HepG2 (cell line): ENCODE measurements around the gene CRKL. TPM values are rescaled to one million over a fixed set of nuclear protein-coding genes. Genes with fewer than 3 reads are reported as not detected.

Experiments used
- ATAC-seq: fragments of 200-7000 bp; cut with Tn5 transposase; 3 replicates; pipeline ENCODE4 v1.9.1; 2020; ENCODE audit warnings: mild to moderate bottlenecking, moderate library complexity
- BruUV-seq: library from RNA; stranded (reverse); fragments of 400-500 nt; replicated peaks from 2 replicates; lab custom pipeline; 2021; lab: Mats Ljungman, UMichigan
- CTCF ChIA-PET: fragments of 300-600 bp; formaldehyde crosslinking; extraction: SDS; loops from one replicate; lab custom pipeline; 2021; ENCODE audit warnings: low total read pairs, inconsistent platforms, low intra/inter-chr PET ratio; lab: Yijun Ruan, JAX
- POLR2A ChIA-PET: fragments of 350-600 bp; sonication (Branson Sonifier 250); formaldehyde crosslinking; loops from one replicate; lab custom pipeline; 2020; ENCODE audit warnings: antibody characterized with exemption, inconsistent platforms; lab: Yijun Ruan, JAX
- DNase-seq: peaks from one replicate; pipeline ENCODE4 v3.0.0-alpha.2; 2015; ENCODE audit warnings: low spot score
- FAIRE-seq: peaks from 3 replicates; lab custom pipeline; 2011; peaks lifted over from hg19 to GRCh38; lab: Jason Lieb, UNC
- H2AFZ ChIP-seq: one replicate; pipeline ENCODE4 v1.6.1; 2011; ENCODE audit warnings: low read length, inconsistent platforms
- H3K27ac ChIP-seq: fragments of 300-600 bp; 3 replicates; pipeline ENCODE4 v1.8.0; 2011; ENCODE audit warnings: mixed run types, mild to moderate bottlenecking, mixed read lengths, low read length, inconsistent platforms; ENCODE audit not compliant: insufficient read depth; ENCODE audit errors: extremely low read length
- H3K27me3 ChIP-seq, 2 experiments: fragments of 200-600 bp in 1 of 2; 2 replicates in 1 of 2; 3 replicates in 1 of 2; pipeline versions ENCODE4 v1.6.0 to v1.8.0; 2011; ENCODE audit warnings: low read length in 2 of 2, mild to moderate bottlenecking in 2 of 2, moderate library complexity in 2 of 2, inconsistent platforms in 1 of 2; ENCODE audit not compliant: insufficient read depth in 2 of 2, control insufficient read depth in 1 of 2
- H3K36me3 ChIP-seq, 2 experiments: fragments of 200-600 bp in 1 of 2; replicated peaks in 1 of 2; 2 replicates in 1 of 2; 3 replicates in 1 of 2; pipeline versions ENCODE4 v1.5.1 to v1.8.0; 2011; ENCODE audit warnings: low read length in 2 of 2, inconsistent platforms in 1 of 2; ENCODE audit not compliant: insufficient read depth in 2 of 2, control insufficient read depth in 1 of 2
- H3K4me1 ChIP-seq: 2 replicates; pipeline ENCODE4 v1.5.1; 2012; ENCODE audit warnings: low read length, inconsistent platforms; ENCODE audit not compliant: insufficient read depth
- H3K4me2 ChIP-seq: 2 replicates; pipeline ENCODE4 v1.6.0; 2011; ENCODE audit warnings: low read depth, low read length, inconsistent platforms
- H3K4me3 ChIP-seq, 3 experiments: fragments of 200-600 bp in 1 of 3; sonication (generic), shearing (Covaris generic) in 1 of 3; replicated peaks in 1 of 3; 2 replicates each; pipeline ENCODE4 v1.5.1; 2011 to 2016; ENCODE audit warnings: low read length in 3 of 3, inconsistent platforms in 2 of 3, low read depth in 2 of 3, mild to moderate bottlenecking in 2 of 3, control low read depth in 1 of 3, mixed read lengths in 1 of 3; ENCODE audit not compliant: insufficient read depth in 1 of 3
- H3K79me2 ChIP-seq: one replicate; pipeline ENCODE4 v1.6.1; 2011; ENCODE audit warnings: low read length, inconsistent platforms; ENCODE audit not compliant: insufficient read depth
- H3K9ac ChIP-seq: 2 replicates; pipeline ENCODE4 v1.6.0; 2011; ENCODE audit warnings: mild to moderate bottlenecking, low read depth, low read length, inconsistent platforms; ENCODE audit not compliant: insufficient read depth
- H3K9me3 ChIP-seq: 2 replicates; pipeline ENCODE4 v1.5.1; 2012; ENCODE audit warnings: mild to moderate bottlenecking, low read length
- H4K20me1 ChIP-seq: 2 replicates; pipeline ENCODE4 v1.6.0; 2011; ENCODE audit warnings: inconsistent platforms, mild to moderate bottlenecking, low read length, moderate library complexity; ENCODE audit not compliant: insufficient read depth
- BCL3 ChIP-seq: sonication (generic); formaldehyde crosslinking; IDR thresholded peaks from 2 replicates; pipeline ENCODE4 v1.5.1; 2020; ENCODE audit warnings: mild to moderate bottlenecking, missing genetic modification reagents, moderate library complexity
- CHCHD3 ChIP-seq: sonication (generic); formaldehyde crosslinking; IDR thresholded peaks from 2 replicates; pipeline ENCODE4 v1.8.0; 2022; ENCODE audit warnings: mild to moderate bottlenecking, missing genetic modification reagents, moderate library complexity
- GFI1 ChIP-seq: sonication (generic); formaldehyde crosslinking; IDR thresholded peaks from 2 replicates; pipeline ENCODE4 v1.5.0; 2020; ENCODE audit warnings: missing genetic modification reagents, mild to moderate bottlenecking, borderline replicate concordance
- KMT2B ChIP-seq: IDR thresholded peaks from 2 replicates; pipeline ENCODE4 v1.6.1; 2016; ENCODE audit warnings: missing genetic modification reagents, missing compliant biosample characterization
- MYPOP ChIP-seq: sonication (generic); formaldehyde crosslinking; IDR thresholded peaks from 2 replicates; pipeline ENCODE4 v1.8.1; 2023; ENCODE audit warnings: mild to moderate bottlenecking, moderate library complexity, missing genetic modification reagents
- ZNF460 ChIP-seq: sonication (generic); formaldehyde crosslinking; IDR thresholded peaks from 2 replicates; pipeline ENCODE4 v1.5.1; 2020; ENCODE audit warnings: missing genetic modification reagents, mild to moderate bottlenecking, borderline replicate concordance
- ZNF564 ChIP-seq: sonication (generic); formaldehyde crosslinking; IDR thresholded peaks from 2 replicates; pipeline ENCODE4 v1.8.1; 2023; ENCODE audit warnings: mild to moderate bottlenecking, missing genetic modification reagents
- ZNF672 ChIP-seq: sonication (generic); formaldehyde crosslinking; IDR thresholded peaks from 2 replicates; pipeline ENCODE4 v1.8.1; 2022; ENCODE audit warnings: missing genetic modification reagents
- WGBS: methylation state at CpG from one replicate; pipeline ENCODE4 v1.1.6; 2017; ENCODE audit warnings: low lambda C conversion rate; 5-methylcytosine and 5-hydroxymethylcytosine counted together
- in situ Hi-C: cut with HindIII; loops from 2 replicates; pipeline ENCODE4 v1.10.0; 2017; ENCODE audit warnings: low pct_unique_long_range_greater_than_20kb; ENCODE audit not compliant: extremely low pct_ligation_motif_present
- intact Hi-C: fragments of 100-400 bp; cut with micrococcal nuclease; formaldehyde crosslinking; loops from one replicate; pipeline ENCODE4 v1.10.0; 2022; ENCODE audit not compliant: unreplicated experiment
- polyA plus RNA-seq, 8 experiments: library from polyadenylated mRNA; depleted of rRNA in 3 of 8; stranded (reverse) in 7 of 8; unstranded in 1 of 8; fragments of >200 nt; fragmentation: Illumina TruSeq in 4 of 8; extraction: Trizol in 4 of 8; gene quantifications; 2 replicates each; pipeline versions ENCODE4 v1.2.1 to v1.2.3, GENCODE V29; 2011 to 2016; ENCODE audit warnings: low read depth in 4 of 8, missing spikeins in 1 of 8, mixed read lengths in 1 of 8; ENCODE audit not compliant: insufficient read depth in 1 of 8
- total RNA-seq, 5 experiments: library from RNA; depleted of rRNA; stranded (reverse); fragments of >200 nt; fragmentation: Illumina TruSeq; extraction: Trizol; gene quantifications; 2 replicates each; pipeline ENCODE4 v1.2.3, GENCODE V29; 2016; ENCODE audit warnings: low read depth in 1 of 5

CRKL gene
- total and polyA plus RNA-seq, 2 of the 13 experiments (the other 11 are each of a cell fraction or from before 2014, with no cell fraction given) = 37.4 to 60.6 TPM

- H3K27ac ChIP-seq = peak overlapping the region; percentile 82
- no peaks in the 10 kb centered on the region for H3K9me3 ChIP-seq
- no peaks in the 10 kb centered on the region; a peak in 1 of 5 replicates for H3K27me3 ChIP-seq
- TF ChIP-seq MYPOP (0 out of 2 replicates have a peak, but pooled peaks have one; percentile 57), KMT2B (CRISPR knock-in tag) (no peak), ZNF460 (no peak), BCL3 (CRISPR knock-in tag) (no peak), CHCHD3 (no peak), GFI1 (CRISPR knock-in tag) (no peak), ZNF564 (0 out of 2 replicates have a peak, but pooled peaks have one; percentile 37), ZNF672 (no peak)
- ChIA-PET POLR2A (interaction anchor here (0.7 to 5.0 kb wide), 6 partner anchors 10 to 68 kb away, joined by 3 to 14 read pairs (median 7); partner anchors contain the start of genes CRKL, LZTR1 and THAP7), CTCF (interaction anchor here (0.6 kb wide), 1 partner anchor 9 kb away, joined by 3 read pairs; no protein-coding TSS in a partner anchor)
- 31% methylated on average over 3 of the region's 3 CpGs for WGBS
- peak overlapping the region; percentile 72 for H3K4me2 ChIP-seq
- H2AFZ ChIP-seq = no peak overlapping the region
- H3K79me2 ChIP-seq = peaks cover 76% of the 10 kb centered on the region
- no TSS peak for BruUV-seq
- ATAC-seq (no peak), DNase-seq (no peak), FAIRE-seq (no peak)
- intact Hi-C loops (loop anchor here (10.0 kb wide), 1 partner anchor 178 kb away; the partner anchor contains the start of gene SERPIND1), in situ Hi-C loops (loop anchor here (5.0 kb wide), 1 partner anchor 36 kb away; the partner anchor contains the start of gene CRKL)
- H4K20me1 ChIP-seq = peaks cover 17% of the 10 kb centered on the region
- peaks cover 1 to 9% of the 10 kb centered on the region in 2 experiments for H3K36me3 ChIP-seq
- H3K4me1 ChIP-seq = peaks cover 88% of the 10 kb centered on the region
- peak overlapping the region; percentile 58 for H3K9ac ChIP-seq
- H3K4me3 ChIP-seq = peak overlapping the region in 2 of 3 experiments; percentile 8 to 15; a peak in 2 of 6 replicates
These were observed 36.1 kb downstream of the CRKL start for GRCh38 chr22:20953342-20953608.
